Stimulated activated CD4-positive, alpha-beta T cell treated with anti-CD3 and anti-CD28 coated beads, Interleukin-1b, Interleukin-23, amount 100 ng/mL, for 48 hours (primary cell): ENCODE results near the gene NEMF.
"Not testable (repeated sequence)": the region's sequence is repeated elsewhere in the genome, so short reads cannot be mapped to it uniquely, and the experiment has no call there.

Source experiments
- DNase-seq: peaks from one replicate; pipeline ENCODE4 v3.0.0-alpha.2; 2020

NEMF gene

GRCh38 chr14:49745191-49745590, 107.4 kb downstream of the NEMF start:
- no peak for DNase-seq

GRCh38 chr14:49735669-49736068, 116.9 kb downstream of the NEMF start:
- not testable (repeated sequence) for DNase-seq

- no peak for DNase-seq
These were observed 118.8 kb downstream of the NEMF start for GRCh38 chr14:49733836-49734235.

DNA sequence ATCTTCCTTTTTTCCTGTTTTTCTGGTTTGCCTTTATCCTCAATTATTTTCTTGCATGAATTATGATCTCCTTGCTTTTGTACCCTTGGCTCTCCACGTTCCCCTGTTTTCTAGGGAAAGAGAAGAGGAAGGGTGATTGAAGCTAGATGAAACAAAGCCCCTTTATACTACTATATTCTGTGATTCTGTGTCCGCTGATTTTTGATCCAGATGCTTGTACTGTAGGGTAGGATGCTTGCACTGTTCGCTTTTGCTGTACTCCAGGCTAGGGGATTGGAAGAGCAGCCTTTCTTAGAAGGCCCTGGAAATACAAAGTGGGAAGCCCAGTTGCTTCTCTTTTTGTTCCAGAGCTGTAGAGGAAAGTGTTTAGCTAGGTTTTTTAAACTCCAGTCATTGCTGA, 119.7 kb downstream of the NEMF start:
- no peak for DNase-seq
